Stimulated activated CD4-positive, alpha-beta T cell treated with anti-CD3 and anti-CD28 coated beads, Interleukin-15, amount 100 ng/mL, for 48 hours (primary cell): ENCODE results near the gene KCNQ1.

Experiments used
- DNase-seq, 2 donors: peaks; one replicate each; pipeline ENCODE4 v3.0.0-alpha.2; 2020; ENCODE audit warnings: low read depth in 2 of 2

Gene KCNQ1

DNA sequence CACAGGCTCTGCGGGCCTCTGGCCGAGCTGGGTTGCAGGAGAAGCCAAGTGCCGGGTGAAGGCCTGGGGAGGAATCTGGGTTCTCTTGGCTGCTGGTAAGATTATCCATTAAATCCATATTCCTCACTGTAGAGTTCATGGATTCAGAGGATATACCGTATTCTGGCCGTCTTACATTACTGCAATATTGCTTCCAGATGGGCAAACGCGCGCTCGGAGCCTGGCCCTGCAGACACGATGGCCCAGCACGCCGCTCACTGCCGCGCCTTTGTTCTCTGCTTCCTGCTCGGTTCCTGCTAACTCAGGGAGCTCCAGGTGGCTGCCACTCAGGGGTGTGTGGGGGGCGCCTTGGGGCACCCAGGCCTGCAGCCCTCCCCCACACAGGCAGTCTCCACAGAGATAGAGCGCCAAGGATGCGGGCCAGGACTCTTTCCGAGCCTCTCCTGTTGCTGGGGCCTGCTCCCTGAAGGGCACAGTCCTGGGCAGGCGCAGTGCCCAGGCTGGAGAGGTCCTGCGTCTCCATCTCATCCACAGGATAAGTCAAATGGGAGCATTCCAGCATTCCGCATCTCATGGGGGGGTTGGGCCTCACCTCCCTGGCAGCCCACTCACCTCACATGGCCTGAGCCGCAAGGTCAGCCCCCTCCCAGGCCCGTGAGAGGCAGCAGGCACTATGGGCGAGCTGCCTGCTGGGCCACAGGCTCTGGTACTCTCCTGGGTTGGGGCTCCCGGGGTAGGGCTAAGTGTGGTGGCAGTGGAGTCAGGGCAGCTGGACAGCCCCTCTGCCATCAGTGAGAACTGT, 269.1 kb downstream of the KCNQ1 start:
- no peak for DNase-seq

DNA sequence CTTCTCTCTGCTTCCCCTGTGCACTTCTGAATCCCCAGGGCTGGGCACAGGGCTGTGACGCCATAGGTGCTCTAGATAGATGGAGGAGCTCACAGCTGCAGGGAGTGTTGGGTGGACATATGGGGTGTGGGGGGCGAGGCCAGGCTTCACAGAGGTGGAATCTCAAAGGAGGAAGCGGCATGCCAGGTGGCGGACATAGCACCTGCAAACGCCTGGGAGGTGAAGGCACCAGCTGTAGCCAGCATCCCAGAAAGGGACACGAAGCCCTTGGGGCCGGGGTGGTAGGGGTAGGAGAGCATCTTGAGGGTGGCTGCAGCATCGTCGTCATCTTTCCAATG, 269.6 kb downstream of the KCNQ1 start:
- no peak for DNase-seq

DNA sequence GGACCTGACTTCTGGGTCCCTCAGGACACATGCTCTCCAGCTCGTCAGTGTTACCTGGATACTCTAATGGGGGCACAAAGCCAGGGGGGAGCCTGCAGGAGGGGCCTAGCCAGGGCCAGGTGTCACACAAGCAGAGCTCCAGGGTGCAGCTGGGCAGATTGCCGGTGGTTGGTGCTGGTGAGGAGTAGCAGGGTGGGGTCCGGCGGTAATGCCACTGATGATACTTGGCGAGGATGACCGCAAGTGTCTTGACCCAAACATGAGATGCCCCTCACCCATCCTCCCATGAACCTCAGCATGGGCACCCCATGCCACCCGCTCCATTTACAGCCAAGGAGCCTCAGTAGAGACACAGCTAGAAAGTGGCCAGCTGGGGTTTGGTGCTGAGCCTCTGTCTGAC, 270.1 kb downstream of the KCNQ1 start:
- DNase-seq, result no peak

DNA sequence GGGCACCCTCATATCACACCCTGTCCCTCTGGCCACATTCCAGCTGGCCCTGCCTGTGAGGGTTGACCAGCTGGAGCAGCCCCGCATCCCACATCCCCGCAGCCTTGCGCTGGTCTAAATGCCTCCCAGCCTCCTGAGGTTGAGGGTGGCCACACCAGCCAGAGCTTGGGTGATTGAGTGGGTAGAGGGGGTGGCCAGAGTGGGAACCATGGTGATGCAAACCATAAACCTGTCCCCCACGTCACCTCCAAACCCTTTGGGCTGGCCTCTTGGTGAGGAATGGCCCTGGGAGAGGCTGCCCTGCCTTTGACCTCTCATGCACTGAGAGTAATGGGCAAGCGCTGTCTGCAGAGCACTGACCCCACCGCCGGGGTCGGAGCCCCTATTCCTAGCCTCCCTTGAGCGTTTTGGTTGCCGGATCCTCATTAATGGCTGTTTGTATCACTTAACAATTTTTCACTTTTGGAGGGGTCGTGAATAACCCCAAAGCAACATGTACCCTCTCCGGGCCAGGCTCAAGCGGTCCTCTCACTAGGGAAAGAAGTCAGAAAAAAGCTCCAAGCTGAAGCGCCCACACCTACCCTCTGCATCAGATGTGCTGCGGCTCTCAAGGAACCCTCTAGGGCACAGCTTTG, 271.0 kb downstream of the KCNQ1 start:
- DNase-seq, result no peak

DNA sequence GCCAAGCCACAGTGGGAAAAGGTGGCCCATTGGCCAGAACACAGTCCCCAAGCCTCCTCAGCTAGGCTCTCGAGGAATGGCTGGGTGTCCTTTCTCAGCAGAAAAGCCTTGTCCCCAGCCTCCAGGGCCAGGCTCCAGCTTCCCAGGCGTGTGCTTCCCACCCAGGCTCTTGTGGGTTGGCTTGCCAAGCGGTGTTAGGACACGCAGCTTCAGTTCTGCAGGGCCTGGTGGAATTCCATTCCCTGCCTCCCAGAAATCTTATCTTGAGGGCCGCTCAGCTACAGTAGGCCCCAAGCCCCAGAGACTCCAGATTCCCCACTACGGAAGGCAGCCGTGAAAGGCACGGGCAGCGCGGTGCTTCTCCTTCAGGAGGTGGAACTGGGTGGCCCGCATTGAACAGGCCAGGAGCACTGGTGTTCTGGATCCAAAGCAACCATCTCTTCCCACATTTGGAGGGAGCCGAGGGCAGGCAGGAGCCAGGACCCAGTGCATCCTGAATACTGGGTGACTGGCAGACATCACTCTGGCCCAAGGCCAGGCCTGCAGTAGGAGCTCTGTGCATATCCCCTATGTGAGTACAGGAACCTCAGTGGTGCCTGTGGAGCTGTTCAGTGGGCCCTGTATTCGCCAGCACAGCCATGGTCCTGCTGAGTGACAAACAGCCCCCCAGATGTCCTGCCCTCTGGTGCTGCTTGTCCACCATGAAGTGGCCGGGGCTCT, 271.7 kb downstream of the KCNQ1 start:
- no peak for DNase-seq

DNA sequence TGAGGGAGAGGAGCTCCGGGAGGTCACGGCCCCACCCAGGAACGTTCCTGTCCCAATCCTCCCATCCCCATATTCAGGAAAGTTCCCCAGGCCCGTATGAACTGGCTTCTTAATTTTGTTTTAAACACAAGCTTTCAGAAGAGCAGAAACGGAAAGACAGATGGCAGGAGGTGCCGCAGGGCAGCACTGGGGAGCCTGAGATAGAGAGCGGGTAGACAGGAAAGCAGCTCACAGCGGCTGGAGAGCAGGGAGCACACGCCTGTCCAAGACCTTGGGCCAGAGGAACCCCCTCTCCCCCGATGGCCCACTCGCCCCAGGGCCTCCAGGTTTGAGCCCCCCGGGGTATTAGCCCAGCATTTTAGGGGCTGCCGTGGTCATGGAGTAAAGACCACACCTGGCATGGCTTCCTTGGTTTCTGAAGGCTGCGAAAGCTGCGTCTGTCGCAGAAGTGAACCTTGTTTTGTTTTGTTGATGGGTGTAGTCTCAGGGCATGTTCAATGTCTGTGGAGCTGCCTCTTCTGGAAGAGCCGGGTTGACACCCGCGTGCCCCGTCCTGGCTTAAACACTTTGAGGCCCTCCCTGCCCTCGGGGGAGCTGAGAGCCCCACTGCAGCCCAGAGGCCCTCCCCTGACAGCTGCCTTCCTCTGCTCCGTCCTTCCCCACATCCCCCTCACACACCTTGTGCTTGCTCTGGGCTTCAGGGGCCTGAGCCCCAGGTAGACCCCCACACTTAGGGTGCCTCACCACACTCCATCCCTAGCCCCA, 272.9 kb downstream of the KCNQ1 start:
- no peak for DNase-seq

DNA sequence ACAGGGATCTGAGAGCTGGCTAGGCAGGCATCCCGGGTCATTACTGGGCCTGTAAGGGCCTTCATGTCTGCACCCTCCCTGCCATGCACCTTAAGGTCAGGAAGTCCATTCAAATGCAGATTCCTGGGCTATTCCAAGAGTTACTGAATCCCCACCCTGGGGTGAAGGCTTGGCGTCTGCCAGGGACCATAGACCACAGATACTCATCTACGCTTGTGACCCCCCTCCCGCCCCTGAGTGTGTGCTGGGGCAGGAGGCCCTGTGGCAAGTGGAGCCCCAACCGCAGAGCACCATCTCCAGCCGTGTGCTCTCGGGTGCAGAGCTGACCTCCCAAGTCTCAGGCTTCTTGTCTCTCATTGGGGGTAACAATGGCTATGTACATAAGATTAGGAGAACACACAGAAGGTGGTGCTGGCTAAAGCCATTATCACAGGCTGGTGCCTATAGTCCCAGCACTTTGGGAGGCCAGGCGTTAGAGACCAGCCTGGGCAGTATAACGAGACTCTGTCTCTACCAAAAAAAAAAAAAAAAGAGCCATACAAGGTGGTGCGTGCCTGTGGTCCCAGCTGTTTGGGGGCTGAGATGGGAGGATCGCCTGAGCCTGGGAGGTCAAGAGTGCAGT, 274.1 kb downstream of the KCNQ1 start:
- DNase-seq, result no peak

DNA sequence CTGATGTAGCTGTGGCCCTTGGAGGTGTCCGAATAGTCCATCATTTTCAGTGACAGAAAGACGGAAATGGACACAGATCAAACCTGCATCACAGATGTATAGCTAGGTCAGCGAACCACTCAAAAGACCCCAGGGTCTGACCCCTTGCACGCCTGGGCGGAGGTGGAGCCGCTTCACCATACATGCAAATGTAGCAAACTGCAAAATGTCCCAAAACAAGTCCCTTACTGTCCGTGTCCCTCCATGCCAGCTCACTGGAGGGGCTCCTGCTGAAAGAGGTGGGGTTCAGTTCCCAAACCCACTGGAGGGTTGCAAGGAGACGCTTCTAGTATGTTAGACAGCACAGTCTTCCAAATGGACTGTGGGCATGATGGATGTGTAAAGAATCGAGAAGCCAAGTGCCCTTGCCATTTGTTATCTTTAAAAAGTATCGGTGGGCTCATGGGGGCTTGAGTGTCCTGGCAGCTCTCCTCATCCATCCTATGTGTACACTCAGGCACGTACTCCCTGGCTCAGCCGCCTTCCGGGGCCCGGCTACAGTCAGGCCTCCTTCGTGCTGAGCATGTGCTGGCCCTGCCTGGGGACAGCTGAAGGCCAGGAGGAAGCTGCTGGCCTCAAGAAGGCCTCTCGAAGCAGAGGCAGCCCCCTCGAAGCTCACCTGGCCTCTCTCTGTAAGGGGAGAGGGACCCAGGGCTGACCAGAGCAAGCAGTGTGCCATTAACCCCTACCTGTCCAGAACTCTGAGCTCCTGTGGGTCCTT, 275.2 kb downstream of the KCNQ1 start:
- no peak for DNase-seq

DNA sequence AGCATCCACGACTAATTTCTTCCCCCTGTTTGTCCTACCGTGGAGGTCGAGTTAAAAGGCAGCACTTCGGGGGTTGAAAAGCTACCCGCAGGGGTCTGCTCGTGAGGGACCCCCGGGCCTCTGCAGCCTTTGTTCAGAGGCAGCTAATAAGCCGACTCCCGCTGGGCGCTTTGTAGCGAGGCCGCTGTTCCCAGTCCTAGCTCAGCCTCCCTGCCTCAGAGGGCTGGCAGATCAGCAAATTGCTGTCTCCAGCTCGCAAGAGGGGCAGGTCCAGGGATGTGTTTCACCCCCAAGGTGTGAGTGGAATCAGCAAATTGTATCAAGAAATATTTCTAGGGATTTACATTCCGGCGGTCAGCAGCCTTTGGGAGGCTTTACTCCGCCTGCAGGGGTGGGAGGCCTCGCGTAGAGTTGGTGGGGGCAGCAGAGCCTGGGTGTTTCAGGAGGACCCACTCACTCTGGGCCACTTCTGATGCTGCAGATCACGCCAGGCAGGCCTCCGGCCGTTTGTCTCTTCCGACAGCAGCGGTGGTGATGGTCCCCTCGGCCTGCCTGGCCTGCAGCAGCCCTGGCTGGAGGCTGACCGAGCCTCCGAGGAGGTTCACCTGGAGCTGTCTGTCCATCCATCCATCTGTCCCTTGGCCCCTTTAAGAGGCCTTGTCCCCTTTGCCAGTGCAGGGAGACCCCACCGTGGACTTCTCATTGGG, 276.6 kb downstream of the KCNQ1 start:
- no peak for DNase-seq

DNA sequence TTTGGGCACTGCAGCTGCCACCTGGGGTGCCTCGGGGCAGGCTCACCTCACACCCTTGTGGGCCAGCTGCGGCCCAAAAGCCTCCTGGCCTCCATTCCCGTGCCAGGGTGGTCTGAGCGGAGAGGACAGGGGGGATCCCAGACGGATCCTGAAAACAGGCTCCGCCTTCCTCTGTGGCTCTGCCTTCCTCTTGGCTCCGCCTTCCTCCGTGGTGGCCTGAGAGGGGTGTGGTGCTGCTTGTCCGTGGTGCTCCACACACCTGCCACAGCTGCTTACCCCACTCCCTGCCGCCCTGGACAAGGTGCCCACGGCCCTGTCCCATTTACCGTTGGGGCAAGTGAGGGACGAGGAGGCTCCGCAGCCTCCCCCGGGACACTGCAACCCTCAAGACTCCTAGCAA, 278.1 kb downstream of the KCNQ1 start:
- DNase-seq, result no peak

DNA sequence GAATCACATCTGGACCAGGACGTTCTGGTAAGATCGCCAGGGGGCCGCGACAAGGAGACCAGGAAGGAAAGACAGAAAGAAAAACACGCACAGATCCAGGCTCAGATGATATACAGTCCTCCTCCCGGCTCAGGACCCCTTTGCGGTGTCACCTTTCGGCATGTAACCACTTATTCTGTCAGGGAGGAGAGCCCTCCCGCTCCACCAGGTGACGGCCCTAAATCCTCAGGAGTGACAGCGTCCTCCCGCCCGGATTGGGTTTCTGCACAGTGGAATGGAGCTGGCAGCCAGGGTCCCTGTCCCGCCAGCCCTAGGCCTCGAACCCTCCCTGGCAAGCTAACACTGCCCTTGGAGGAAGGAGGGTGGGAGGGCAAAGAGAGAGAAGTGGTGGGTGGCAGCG, 279.3 kb downstream of the KCNQ1 start:
- DNase-seq, result no peak

DNA sequence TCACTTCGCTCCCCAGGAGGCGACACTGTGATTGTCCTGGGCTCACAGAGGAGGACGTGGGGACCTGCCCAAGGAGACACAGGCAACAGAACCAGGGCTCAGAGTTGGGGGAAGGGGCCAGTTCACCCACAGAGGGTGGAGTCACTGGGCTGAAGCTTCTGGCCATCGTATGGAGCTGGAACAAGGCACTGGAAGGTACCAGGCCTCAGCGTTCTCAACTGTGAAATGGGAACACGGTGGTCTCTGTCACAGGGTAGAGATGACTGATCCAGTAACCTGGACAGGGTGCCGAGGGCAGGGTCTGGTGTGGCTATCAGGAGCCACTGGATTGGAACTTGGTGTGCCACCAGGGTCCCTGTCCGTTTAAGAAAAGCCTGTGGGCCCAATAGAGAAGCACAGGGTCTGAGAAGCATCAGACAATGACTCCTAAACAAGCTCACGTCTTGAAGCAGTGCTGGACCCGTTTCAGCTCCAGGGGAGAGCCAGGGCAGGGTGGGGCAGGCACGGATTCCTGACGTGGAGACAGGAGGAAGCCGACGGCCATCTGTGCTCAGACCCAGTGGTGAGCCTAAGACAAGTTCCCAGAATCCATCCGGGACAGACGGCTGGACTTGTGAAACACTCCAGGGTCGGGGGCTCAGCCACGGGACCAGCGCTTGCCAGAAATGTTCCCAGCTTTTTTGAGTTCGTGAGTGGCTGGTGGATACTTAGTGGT, 280.0 kb downstream of the KCNQ1 start:
- no peak for DNase-seq

DNA sequence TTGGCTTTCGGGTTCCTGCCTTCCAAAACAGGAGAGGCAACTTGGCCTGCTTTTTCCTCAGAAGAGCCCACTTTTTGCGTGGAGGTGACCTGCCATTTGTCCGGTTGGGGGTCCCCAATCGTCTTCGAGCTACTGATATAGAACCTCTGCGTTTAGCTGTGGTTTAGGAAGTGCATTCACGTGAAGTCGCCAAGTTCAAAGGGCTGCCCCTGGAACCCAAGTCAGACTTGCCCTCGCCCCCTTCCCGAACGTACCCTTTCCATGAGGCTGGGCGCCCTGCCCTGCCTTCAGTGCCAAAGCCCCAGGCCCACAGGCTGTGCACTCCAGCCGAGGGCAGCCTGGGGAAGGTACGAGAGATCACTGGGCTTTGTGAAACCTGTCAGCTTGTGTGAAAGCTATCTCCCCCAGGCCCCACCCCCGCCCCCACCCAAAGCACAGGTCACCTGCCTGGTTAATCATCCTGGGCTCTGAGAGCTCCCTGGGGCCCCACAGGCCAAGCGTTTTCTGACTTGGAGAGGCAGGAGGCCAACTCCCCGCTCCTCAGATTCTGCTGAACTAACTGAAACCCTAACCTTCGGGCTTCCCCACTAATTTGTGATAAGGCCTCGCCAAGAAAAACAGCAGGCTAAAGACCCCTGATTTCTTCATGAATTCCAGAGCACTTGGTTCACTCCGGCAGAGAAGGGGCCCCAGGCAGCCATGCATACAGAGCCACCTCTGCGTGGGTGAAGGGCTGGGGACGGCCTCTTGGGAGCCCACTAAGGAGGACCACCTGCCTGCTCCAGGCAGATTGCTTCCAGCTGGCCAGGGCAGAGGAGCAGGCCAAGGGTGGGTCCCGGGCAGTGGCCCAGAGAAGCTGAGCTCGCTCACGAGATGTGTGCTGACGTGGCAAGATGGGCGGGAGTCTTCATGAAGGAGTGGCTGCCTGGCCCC, 280.8 kb downstream of the KCNQ1 start:
- DNase-seq, result no peak

DNA sequence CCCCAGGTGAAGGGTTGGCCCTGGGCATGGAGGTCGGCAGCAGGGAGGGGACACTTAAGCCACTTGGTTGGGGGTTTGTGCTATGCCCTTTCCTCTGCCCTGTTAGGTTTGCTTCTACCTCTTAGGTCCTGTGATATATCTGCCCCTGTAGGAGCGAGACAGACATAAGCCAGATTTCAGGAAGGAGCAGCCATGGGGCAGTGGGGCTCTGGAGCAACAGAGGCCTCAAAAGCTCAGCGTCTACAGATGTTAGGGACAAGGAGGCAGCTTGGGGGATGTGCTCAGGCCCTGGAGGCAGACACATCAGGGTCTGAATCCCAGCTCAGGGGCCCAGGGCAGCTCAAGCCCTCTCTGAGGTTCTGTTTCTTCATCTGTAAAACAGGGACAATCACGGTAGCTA, 282.2 kb downstream of the KCNQ1 start:
- DNase-seq, result no peak

DNA sequence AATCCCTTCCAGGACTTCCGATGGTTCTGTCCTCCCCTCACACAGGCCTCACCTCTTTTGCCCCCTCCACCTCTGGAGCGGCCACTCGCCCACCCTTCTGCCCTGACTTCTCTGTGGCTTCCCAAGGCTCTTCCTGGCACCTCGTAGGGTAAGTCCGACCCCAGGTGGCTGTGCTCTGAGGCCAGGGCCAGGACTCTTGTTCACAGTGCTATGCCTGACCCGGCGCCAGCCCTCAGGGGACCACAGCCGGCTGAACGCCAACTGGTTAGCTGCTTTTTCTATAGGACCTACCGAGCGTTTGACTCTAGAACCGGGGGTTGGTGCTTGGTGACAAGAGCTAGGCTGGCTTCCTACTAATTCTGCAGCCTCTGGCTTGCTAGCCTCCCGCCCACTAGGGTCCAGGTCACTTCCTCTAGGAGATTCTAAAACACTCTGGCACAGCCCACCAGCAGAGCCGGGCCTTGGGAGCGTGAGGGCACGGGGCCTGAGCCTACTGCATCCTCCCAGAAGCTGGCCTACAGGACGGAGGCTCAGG, 283.4 kb downstream of the KCNQ1 start:
- DNase-seq, result no peak

DNA sequence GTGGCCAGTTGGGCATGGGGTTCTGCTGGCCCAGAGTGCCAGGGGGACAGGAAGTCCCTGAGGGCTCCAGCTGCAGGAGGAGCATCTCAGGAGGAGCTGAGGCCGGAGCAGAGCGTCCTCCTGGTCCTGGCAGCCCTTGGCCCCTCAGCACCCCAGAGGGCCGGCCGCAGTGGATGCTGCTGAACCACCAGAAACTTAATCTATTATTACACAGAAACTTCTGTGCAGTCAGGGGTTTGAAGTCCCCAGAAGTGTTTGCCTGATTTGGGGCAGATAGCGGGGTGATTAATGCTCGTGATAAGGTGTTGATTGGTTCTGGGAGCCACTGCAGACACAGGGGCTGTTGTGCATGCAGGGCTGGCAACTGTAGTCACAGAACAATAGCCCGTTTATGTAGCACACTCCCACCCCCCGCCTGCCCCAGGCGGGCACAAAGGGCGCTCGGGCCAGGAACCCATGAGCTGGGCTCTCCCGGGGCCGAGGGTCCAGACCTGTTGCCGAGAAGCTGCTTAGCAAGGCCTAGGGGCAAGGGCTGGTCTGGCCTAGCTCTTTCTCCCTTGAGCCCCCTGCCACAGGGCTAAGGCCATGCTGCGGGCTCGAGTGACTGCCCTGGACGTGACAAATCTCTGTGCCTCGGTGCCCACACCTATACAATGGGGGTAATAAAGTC, 284.0 kb downstream of the KCNQ1 start:
- DNase-seq, result no peak

DNA sequence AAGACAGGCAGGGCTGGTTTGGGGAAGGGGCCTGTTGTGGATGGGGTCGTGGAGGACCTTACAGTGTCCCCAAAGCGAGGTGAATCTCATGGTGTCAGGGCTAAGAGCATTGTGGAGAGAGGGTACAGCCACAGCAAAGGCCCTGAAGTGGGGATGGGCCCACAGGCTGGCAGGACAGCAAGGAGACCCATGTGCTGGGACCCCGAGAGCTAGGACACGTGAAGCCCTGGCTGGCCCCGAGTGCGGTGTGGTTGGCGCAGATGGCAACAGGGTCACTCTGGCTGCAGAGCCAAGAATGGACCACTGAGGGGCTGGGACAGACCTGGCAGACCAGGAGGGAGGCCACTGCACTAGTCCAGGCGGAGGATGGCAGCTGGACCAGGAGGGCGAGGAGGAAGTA, 285.0 kb downstream of the KCNQ1 start:
- DNase-seq, result no peak
